BJ (cell line): ENCODE results near the gene GBGT1. TPM values are rescaled to one million over a fixed set of nuclear protein-coding genes. Genes with fewer than 3 reads are reported as not detected.

Experiments used
- CTCF ChIA-PET: fragments of 350-600 bp; formaldehyde crosslinking; extraction: SDS; loops from one replicate; lab custom pipeline; 2021; ENCODE audit warnings: antibody characterized with exemption, inconsistent platforms; lab: Yijun Ruan, JAX
- POLR2A ChIA-PET: fragments of 300-600 bp; sonication (Branson Sonifier 250); formaldehyde crosslinking; extraction: SDS; loops from one replicate; lab custom pipeline; 2021; ENCODE audit warnings: antibody characterized with exemption; lab: Charles Lee
- DNase-seq: peaks from one replicate; pipeline ENCODE4 v3.0.0-alpha.2; 2011; ENCODE audit warnings: low read depth
- H3K27me3 ChIP-seq: 2 replicates; pipeline ENCODE4 v1.6.0; 2011; ENCODE audit warnings: low read length; ENCODE audit not compliant: control insufficient read depth, insufficient read depth
- H3K36me3 ChIP-seq: 2 replicates; pipeline ENCODE4 v1.5.1; 2011; ENCODE audit warnings: low read length; ENCODE audit not compliant: control insufficient read depth, insufficient read depth
- H3K4me3 ChIP-seq: 2 replicates; pipeline ENCODE4 v1.5.1; 2011; ENCODE audit warnings: low read depth, mild to moderate bottlenecking, control low read depth, low read length
- polyA plus RNA-seq: library from polyadenylated mRNA; depleted of rRNA; stranded (reverse); fragments of >200 nt; gene quantifications from 2 replicates; pipeline ENCODE4 v1.2.3, GENCODE V29; 2011
- TF ChIP-seq, protein P1 (sequence below): IDR thresholded peaks from 2 replicates; pipeline ENCODE4 v1.5.1; 2011; ENCODE audit warnings: low read depth, mild to moderate bottlenecking, control low read depth, inconsistent platforms, low read length, moderate library complexity; ENCODE audit not compliant: insufficient read depth

The GBGT1 gene
- polyA plus RNA-seq, 1 experiment, result 10.3 TPM

DNA sequence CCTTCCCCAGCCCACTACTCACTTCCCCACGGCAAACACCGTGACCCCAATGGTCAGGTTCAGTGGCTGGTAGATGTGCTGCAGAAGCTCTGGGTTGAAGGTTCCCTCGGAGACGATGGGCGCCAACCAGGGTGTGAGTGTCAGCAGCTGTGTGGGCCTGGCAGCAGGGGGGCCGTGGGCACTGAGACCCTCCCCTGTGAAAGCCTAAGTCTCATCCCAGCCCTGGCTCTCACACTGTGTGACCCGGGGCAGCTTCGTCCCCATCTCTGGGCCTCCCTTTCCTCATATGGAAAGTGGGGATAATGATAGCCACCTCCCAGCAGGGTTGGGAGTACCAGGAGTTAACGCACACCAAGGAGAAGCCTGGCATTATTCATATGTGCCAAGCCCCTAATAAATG lies 8.6 kb downstream of the GBGT1 start:
- no peak for DNase-seq
- no peaks in the 10 kb centered on the region; the same call in 1 of the 2 replicates for H3K36me3 ChIP-seq
- H3K27me3 ChIP-seq, result no peaks in the 10 kb centered on the region
- POLR2A ChIA-PET, result no interaction called here
- no peak overlapping the region for H3K4me3 ChIP-seq
- CTCF ChIA-PET, result interaction anchor here (1.0 to 8.4 kb wide), 5 partner anchors 10 to 133 kb away, joined by 3 to 54 read pairs (median 3); no protein-coding TSS in a partner anchor
- TF ChIP-seq, protein P1, sequence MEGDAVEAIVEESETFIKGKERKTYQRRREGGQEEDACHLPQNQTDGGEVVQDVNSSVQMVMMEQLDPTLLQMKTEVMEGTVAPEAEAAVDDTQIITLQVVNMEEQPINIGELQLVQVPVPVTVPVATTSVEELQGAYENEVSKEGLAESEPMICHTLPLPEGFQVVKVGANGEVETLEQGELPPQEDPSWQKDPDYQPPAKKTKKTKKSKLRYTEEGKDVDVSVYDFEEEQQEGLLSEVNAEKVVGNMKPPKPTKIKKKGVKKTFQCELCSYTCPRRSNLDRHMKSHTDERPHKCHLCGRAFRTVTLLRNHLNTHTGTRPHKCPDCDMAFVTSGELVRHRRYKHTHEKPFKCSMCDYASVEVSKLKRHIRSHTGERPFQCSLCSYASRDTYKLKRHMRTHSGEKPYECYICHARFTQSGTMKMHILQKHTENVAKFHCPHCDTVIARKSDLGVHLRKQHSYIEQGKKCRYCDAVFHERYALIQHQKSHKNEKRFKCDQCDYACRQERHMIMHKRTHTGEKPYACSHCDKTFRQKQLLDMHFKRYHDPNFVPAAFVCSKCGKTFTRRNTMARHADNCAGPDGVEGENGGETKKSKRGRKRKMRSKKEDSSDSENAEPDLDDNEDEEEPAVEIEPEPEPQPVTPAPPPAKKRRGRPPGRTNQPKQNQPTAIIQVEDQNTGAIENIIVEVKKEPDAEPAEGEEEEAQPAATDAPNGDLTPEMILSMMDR, result no peak

DNA sequence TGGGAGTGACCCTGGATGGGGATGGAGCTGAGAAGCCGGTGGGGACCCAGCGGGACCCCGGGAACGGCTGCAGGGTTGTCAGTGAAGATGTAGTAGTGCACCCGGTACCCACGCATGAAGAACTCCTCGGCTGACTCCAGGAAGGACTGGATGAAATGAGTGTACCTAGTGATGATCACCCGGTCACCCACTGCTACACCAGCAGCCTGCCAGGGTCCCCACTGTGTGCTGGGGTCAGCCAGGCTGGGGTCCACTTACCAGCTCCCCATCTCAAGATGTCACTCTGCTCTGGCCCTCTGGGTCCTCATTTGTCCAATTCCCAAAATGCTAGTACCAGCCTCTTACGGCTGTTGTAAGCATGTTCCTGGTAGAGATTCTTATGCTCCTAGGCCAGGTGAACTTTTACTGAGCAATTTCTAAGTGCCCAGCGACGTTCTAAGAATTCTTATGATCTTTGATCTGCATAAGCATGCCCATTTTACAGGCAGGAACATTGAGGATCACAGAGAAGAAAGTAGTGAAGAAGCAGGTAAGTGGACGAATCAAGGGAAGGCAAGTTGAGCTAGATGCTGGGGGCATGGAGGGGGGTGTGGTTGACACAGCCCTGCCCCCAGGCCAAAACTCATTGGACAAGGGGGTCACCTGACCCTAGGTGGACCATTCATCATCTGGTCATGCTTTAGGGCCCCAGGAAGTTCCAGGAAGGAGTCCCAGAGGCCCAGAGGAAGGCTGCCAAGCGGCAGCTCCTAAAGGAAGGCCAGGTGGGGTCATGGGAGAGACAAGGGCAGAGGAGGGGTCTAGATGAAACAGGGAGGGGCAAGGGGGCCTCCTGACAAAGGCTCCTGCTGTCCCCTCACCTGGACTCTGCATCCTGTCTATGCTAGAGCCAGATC lies 9.4 kb downstream of the GBGT1 start:
- TF ChIP-seq, protein P1, result no peak
- Histone ChIP-seq H3K27me3 (no peaks in the 10 kb centered on the region), H3K36me3 (no peaks in the 10 kb centered on the region), H3K4me3 (no peak overlapping the region)
- no peak for DNase-seq
- ChIA-PET CTCF (interaction anchor here (1.0 to 11.8 kb wide), 4 partner anchors 9 to 132 kb away, joined by 3 to 505 read pairs (median 29); partner anchors contain the start of gene RALGDS), POLR2A (no interaction called here)

DNA sequence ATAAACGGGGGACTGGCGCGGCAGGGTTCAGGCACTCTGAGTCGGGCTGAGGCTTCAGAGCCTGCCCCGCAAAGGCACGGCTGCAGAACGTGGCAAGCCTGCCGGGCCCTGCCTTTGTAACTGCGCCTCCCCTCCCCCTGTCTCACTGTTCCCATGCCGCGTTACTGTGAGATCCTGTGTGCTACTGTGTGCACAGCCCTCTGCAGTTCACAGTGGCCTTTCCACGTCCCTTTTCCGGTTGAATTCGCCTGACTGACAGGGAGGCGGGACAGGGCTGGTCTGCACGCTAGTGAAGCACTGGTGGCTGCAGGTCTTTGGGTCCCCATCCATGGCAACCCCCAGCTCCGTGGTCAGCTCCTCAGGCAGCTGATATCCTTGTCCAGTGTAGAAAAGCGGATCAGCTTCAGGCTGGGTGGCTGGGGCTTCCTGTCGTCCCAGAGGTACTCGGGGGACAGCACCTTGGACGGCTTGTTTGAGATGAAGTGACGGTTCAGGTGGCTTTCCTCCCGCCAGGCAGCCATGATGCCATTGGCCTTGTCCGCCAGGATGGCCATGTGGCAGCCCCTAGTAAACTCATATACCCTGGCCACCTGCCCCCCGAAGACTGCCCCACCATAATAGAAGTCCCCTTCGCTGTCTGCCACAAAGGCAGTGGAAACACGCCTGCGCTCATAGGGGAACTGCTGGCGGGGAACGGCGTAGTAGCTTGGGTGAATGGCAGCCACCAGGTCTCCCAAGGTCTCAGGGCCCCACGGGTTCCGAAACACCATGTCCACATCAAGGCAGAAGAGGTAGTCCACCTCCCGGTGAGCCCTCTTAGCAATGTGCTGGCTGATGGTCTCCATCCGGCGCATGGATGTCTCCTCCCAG lies 10.3 kb downstream of the GBGT1 start:
- CTCF ChIA-PET, result interaction anchor here (1.3 to 11.8 kb wide), 3 partner anchors 8 to 131 kb away, joined by 3 to 505 read pairs (median 54); partner anchors contain the start of gene RALGDS
- no peak for DNase-seq
- POLR2A ChIA-PET, result no interaction called here
- Histone ChIP-seq H3K4me3 (no peak overlapping the region), H3K36me3 (no peaks in the 10 kb centered on the region), H3K27me3 (no peaks in the 10 kb centered on the region)
- TF ChIP-seq, protein P1, result no peak

DNA sequence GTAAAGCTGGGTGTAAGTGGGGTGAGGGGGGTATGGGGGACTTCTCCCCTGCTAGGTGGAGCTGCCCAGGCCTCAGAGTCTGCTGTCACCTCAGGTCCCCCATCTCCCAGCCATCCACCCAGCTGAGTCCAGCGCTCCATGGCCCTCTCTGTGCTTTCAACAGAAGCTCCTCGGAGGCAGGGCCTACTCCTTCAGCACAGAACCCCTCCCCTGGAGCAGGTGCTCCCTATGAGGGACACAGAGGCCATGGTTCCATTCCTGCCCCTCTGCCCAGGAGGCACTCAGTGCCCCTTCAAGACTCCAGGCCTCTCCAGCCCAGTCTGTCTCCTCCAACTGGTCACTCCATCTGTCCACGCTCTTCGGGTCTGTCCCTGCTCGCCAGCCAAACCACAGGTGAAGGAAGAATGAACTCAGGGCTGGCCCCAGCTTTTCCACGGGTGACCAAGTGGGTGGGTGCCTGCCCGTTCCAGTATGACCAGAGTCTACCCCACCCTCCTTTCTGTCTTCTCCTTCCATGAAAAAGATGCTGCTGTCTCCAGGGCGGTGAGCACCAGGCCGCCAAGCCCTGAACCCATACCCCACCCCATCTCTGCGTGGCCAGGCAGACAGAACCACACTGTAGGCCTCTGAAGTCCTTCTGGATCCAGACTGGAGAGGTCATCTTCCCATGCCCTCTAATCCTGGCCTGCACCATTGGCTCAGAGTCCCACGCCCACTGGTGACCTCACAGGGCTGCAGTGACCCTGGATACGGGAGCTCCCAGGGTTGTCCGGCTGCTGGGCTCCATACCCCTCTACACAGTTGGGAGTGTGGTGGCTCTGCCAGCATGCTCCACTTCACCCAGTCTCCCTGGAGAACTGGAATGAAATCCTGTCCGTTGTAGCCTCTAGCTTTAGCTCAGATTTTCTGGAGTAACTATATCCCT lies 11.9 kb downstream of the GBGT1 start:
- ChIA-PET POLR2A (no interaction called here), CTCF (interaction anchor here (0.5 to 11.8 kb wide), 8 partner anchors 9 to 500 kb away, joined by 3 to 505 read pairs (median 3); partner anchors contain the start of gene RALGDS)
- TF ChIP-seq, protein P1, result no peak
- Histone ChIP-seq H3K27me3 (no peaks in the 10 kb centered on the region), H3K36me3 (no peaks in the 10 kb centered on the region), H3K4me3 (no peak overlapping the region)
- DNase-seq, result no peak
